ENCODE measurements around the gene CCSER1. TPM values are rescaled to one million over a fixed set of nuclear protein-coding genes. Genes with fewer than 3 reads are reported as not detected.

Gene CCSER1
- total RNA-seq, 6 donors from 2014 or later: 4.4 to 26.1 (median 13.8) TPM

- WGBS, 2 donors: 86 to 89% methylated on average over 3 of the region's 3 CpGs
- ATAC-seq (ENCODE audit: low FRiP score in 2 of 2): no peak
- no peaks in the 10 kb centered on the region for H3K36me3 ChIP-seq
Observed at GRCh38 chr4:91228659-91229058, 1101.5 kb downstream of the CCSER1 start.

GRCh38 chr4:91233164-91233563, 1106.0 kb downstream of the CCSER1 start:
- Histone ChIP-seq H3K36me3 (no peaks in the 10 kb centered on the region), H3K4me3 (no peak overlapping the region), H3K27me3 (no peaks in the 10 kb centered on the region), H3K9me3 (no peaks in the 10 kb centered on the region), H3K4me1 (no peaks in the 10 kb centered on the region), H3K27ac (no peak overlapping the region)
- WGBS, 2 donors: 78 to 82% methylated on average over 2 of the region's 2 CpGs
- no peak for ATAC-seq (ENCODE audit: low FRiP score in 2 of 2)
- TF ChIP-seq CTCF (IDR thresholded peaks at IDR 0.05): no peak
- TF ChIP-seq POLR2A (IDR thresholded peaks at IDR 0.05): no peak
- TF ChIP-seq EP300 (IDR thresholded peaks at IDR 0.05): no peak
- TF ChIP-seq POLR2AphosphoS5 (IDR thresholded peaks at IDR 0.05): no peak
- DNase-seq: no peak

More at GRCh38 chr4:91228659-91229058, 1101.5 kb downstream of the CCSER1 start:
- no peak for TF ChIP-seq EP300 (IDR thresholded peaks at IDR 0.05)
- TF ChIP-seq POLR2AphosphoS5 (IDR thresholded peaks at IDR 0.05): no peak
- TF ChIP-seq CTCF (IDR thresholded peaks at IDR 0.05): no peak
- no peak for DNase-seq
- no peak overlapping the region for H3K4me3 ChIP-seq
- no peaks in the 10 kb centered on the region for H3K9me3 ChIP-seq
- H3K27ac ChIP-seq: no peak overlapping the region
- H3K27me3 ChIP-seq: no peaks in the 10 kb centered on the region
- H3K4me1 ChIP-seq: no peaks in the 10 kb centered on the region

- peak; percentile 59 to 90 for ATAC-seq (ENCODE audit: low FRiP score in 2 of 2)
- no peaks in the 10 kb centered on the region for H3K36me3 ChIP-seq
- H3K4me1 ChIP-seq: no peaks in the 10 kb centered on the region
- H3K27me3 ChIP-seq: no peaks in the 10 kb centered on the region
- TF ChIP-seq CTCF (IDR thresholded peaks at IDR 0.05) (no peak), POLR2A (IDR thresholded peaks at IDR 0.05) (no peak), POLR2AphosphoS5 (IDR thresholded peaks at IDR 0.05) (no peak), EP300 (IDR thresholded peaks at IDR 0.05) (peak in 1 of 4 donors; percentile 20)
- 52 to 79% methylated on average over 2 of the region's 2 CpGs for WGBS, 2 donors
- DNase-seq: peak in 1 of 2 donors; percentile 83
- H3K4me3 ChIP-seq: no peak overlapping the region
- no peaks in the 10 kb centered on the region for H3K9me3 ChIP-seq
- no peak overlapping the region for H3K27ac ChIP-seq
Observed at GRCh38 chr4:91243132-91243531, 1115.9 kb downstream of the CCSER1 start.

GRCh38 chr4:91256043-91256442, 1128.8 kb downstream of the CCSER1 start:
- Histone ChIP-seq H3K36me3 (no peaks in the 10 kb centered on the region), H3K4me3 (no peak overlapping the region), H3K4me1 (no peaks in the 10 kb centered on the region), H3K9me3 (peaks cover 0 to 6% (median 0%) of the 10 kb centered on the region in 4 donors), H3K27me3 (no peaks in the 10 kb centered on the region), H3K27ac (no peak overlapping the region)
- DNase-seq (no peak), ATAC-seq (ENCODE audit: low FRiP score in 2 of 2) (no peak)
- 69 to 85% methylated on average over 5 of the region's 5 CpGs for WGBS, 2 donors
- no peak for TF ChIP-seq CTCF (IDR thresholded peaks at IDR 0.05)
- TF ChIP-seq POLR2A (IDR thresholded peaks at IDR 0.05): no peak

GRCh38 chr4:91256751-91257150, 1129.6 kb downstream of the CCSER1 start:
- H3K27me3 ChIP-seq: no peaks in the 10 kb centered on the region
- H3K4me1 ChIP-seq: no peaks in the 10 kb centered on the region
- TF ChIP-seq CTCF (IDR thresholded peaks at IDR 0.05) (no peak), POLR2A (IDR thresholded peaks at IDR 0.05) (no peak), POLR2AphosphoS5 (IDR thresholded peaks at IDR 0.05) (no peak), EP300 (IDR thresholded peaks at IDR 0.05) (no peak)
- no peak overlapping the region for H3K4me3 ChIP-seq
- no peak for DNase-seq
- 77 to 78% methylated on average over 1 of the region's 1 CpG for whole genome bisulfite sequencing, 2 donors
- H3K27ac ChIP-seq: no peak overlapping the region
- ATAC-seq (ENCODE audit: low FRiP score in 2 of 2): no peak
- no peaks in the 10 kb centered on the region for H3K36me3 ChIP-seq
- H3K9me3 ChIP-seq: peaks cover 0 to 6% (median 0%) of the 10 kb centered on the region in 4 donors

All from upper lobe of left lung (tissue), 6 donors.